Natural killer cell (primary cell): Measurements from ENCODE around the gene LRRC49. TPM values are rescaled to one million over a fixed set of nuclear protein-coding genes. Genes with fewer than 3 reads are reported as not detected.

Experiments used
- ATAC-seq, 3 donors: fragments of 150-1000 bp in 2 of 3; fragments of 200-7000 bp in 1 of 3; cut with Tn5 transposase; 1 replicate in 1 of 3; 2 replicates in 2 of 3; pipeline ENCODE4 v1.10.0; 2021; ENCODE audit warnings: mild to moderate bottlenecking in 2 of 3, moderate library complexity in 2 of 3
- DNase-seq, 2 donors: peaks; one replicate each; pipeline versions ENCODE4 v3.0.0 to v3.0.0-alpha.2; 2013 to 2021; ENCODE audit warnings: mixed read lengths in 1 of 2
- H3K27ac ChIP-seq: one replicate; pipeline ENCODE4 v1.5.1; 2013; ENCODE audit warnings: mild to moderate bottlenecking, low read length
- H3K27me3 ChIP-seq: one replicate; pipeline ENCODE4 v1.6.1; 2013; ENCODE audit warnings: low read length; ENCODE audit not compliant: control insufficient read depth, insufficient read depth
- H3K36me3 ChIP-seq: one replicate; pipeline ENCODE4 v1.6.1; 2013; ENCODE audit warnings: low read length; ENCODE audit not compliant: control insufficient read depth, insufficient read depth
- H3K4me1 ChIP-seq: one replicate; pipeline ENCODE4 v1.6.1; 2013; ENCODE audit warnings: low read length; ENCODE audit not compliant: control insufficient read depth, insufficient read depth
- H3K4me3 ChIP-seq: one replicate; pipeline ENCODE4 v1.5.1; 2013; ENCODE audit warnings: low read length
- H3K9me3 ChIP-seq: one replicate; pipeline ENCODE4 v1.6.1; 2013; ENCODE audit warnings: low read length; ENCODE audit not compliant: control insufficient read depth, insufficient read depth
- H3K27ac Mint-ChIP-seq, 2 donors: one replicate each; pipeline ENCODE4 v1.8.0; 2022; ENCODE audit warnings: mild to moderate bottlenecking in 2 of 2, mixed read lengths in 2 of 2, moderate library complexity in 1 of 2
- H3K27me3 Mint-ChIP-seq, 2 donors: one replicate each; pipeline ENCODE4 v1.8.0; 2022; ENCODE audit warnings: low read depth in 2 of 2, mixed read lengths in 2 of 2
- H3K36me3 Mint-ChIP-seq: one replicate; pipeline ENCODE4 v1.8.0; 2022; ENCODE audit warnings: mixed read lengths
- H3K4me1 Mint-ChIP-seq, 2 donors: one replicate each; pipeline ENCODE4 v1.8.0; 2022; ENCODE audit warnings: mixed read lengths in 2 of 2
- H3K4me3 Mint-ChIP-seq: one replicate; pipeline ENCODE4 v1.8.0; 2022; ENCODE audit warnings: mild to moderate bottlenecking, moderate library complexity, mixed read lengths
- H3K9me3 Mint-ChIP-seq, 2 donors: one replicate each; pipeline ENCODE4 v1.8.0; 2022; ENCODE audit warnings: mixed read lengths in 2 of 2
- WGBS: methylation state at CpG from one replicate; pipeline ENCODE4 v1.1.7; 2013; ENCODE audit warnings: missing lambda C conversion rate; ENCODE audit not compliant: insufficient coverage; 5-methylcytosine and 5-hydroxymethylcytosine counted together
- intact Hi-C: fragments of 100-400 bp; cut with micrococcal nuclease; formaldehyde crosslinking; loops from one replicate; pipeline ENCODE4 v1.14.2; 2022
- total RNA-seq, 4 donors: library from RNA; stranded (reverse); fragments of 120-200 nt in 1 of 4; gene quantifications; one replicate each; pipeline versions ENCODE4 v1.2.3 to v1.2.4, GENCODE V29; 2013 to 2022
- TF ChIP-seq, protein P1 (sequence below): fragments of 200-600 bp; IDR thresholded peaks from one replicate; pipeline ENCODE4 v1.8.0; 2022; ENCODE audit warnings: antibody characterized with exemption

Gene LRRC49
- total RNA-seq, 3 donors from 2014 or later (not counting 1 experiment from before 2014, with no cell fraction given): 0.14 to 0.38 TPM; not detected in 1

DNA sequence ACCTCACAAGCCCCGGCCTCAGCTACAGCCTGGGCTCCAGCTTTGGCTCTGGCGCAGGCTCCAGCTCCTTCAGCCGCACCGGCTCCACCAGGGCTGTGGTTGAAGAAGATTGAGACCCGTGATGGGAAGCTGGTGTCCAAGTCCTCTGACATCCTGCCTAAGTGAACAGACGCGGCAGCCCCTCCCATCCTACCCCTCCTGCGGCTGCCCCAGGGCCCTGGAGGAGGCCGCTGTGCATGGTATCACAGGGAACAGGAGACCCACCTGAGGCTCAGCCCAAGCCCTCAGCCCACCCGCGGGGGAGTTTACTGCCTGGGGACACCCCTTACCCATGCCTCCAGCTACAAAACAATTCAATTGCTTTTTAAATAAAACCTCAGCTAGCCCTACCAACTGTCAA is 32.6 kb upstream of the LRRC49 start:
- H3K4me3 ChIP-seq: no peak overlapping the region
- H3K27me3 ChIP-seq: no peaks in the 10 kb centered on the region
- TF ChIP-seq, protein P1, sequence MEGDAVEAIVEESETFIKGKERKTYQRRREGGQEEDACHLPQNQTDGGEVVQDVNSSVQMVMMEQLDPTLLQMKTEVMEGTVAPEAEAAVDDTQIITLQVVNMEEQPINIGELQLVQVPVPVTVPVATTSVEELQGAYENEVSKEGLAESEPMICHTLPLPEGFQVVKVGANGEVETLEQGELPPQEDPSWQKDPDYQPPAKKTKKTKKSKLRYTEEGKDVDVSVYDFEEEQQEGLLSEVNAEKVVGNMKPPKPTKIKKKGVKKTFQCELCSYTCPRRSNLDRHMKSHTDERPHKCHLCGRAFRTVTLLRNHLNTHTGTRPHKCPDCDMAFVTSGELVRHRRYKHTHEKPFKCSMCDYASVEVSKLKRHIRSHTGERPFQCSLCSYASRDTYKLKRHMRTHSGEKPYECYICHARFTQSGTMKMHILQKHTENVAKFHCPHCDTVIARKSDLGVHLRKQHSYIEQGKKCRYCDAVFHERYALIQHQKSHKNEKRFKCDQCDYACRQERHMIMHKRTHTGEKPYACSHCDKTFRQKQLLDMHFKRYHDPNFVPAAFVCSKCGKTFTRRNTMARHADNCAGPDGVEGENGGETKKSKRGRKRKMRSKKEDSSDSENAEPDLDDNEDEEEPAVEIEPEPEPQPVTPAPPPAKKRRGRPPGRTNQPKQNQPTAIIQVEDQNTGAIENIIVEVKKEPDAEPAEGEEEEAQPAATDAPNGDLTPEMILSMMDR: no peak
- H3K9me3 ChIP-seq: no peaks in the 10 kb centered on the region
- Mint-ChIP-seq H3K9me3 (no peaks in the 10 kb centered on the region), H3K4me1 (no peaks in the 10 kb centered on the region), H3K27me3 (peaks cover 12 to 30% of the 10 kb centered on the region in 2 donors), H3K27ac (no peak overlapping the region), H3K4me3 (no peak overlapping the region), H3K36me3 (no peaks in the 10 kb centered on the region)
- H3K36me3 ChIP-seq: no peaks in the 10 kb centered on the region
- no peaks in the 10 kb centered on the region for H3K4me1 ChIP-seq
- ATAC-seq: no peak
- DNase-seq: no peak
- intact Hi-C loops: no loop called here
- no peak overlapping the region for H3K27ac ChIP-seq
- WGBS: 89% methylated on average over 11 of the region's 11 CpGs

DNA sequence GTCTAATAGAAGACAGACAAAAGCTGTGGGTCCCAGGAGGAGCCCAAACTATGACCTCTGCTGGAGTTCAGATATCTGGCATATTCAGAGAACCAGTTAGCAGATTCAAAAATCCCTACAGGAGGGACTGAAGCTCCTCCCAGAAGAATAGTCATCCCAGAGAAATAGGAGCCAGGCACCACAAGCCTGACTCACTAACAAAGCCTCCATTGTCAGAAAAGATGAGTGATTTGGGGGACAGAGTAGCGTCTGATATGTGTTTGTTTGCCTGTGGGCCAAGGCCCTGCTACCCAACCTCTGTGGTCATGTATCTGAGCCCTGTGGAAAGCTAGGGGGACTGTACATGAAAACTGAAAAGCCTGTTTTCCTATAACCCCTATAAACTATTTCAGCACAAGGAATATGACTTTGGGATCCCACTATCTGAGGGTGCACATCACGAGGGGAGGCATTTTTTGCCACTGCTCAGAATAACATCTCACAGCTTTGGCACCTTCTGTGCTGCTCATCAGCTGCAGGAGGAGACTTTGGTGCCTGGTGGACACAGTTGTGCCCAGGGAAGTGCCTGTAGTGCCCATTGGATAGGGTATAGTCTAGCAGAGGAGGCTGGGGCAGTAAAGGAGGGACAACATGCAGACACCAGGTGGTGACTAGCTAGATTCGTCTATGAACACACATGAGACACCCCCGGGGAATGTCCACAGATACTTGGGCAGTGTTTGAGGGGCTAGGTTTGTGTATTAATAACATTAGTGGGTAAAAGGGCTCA is 29.0 kb upstream of the LRRC49 start:
- Histone ChIP-seq H3K4me3 (no peak overlapping the region), H3K36me3 (no peaks in the 10 kb centered on the region), H3K4me1 (no peaks in the 10 kb centered on the region), H3K9me3 (no peaks in the 10 kb centered on the region), H3K27ac (no peak overlapping the region), H3K27me3 (no peaks in the 10 kb centered on the region)
- H3K36me3 Mint-ChIP-seq: no peaks in the 10 kb centered on the region
- WGBS: 72% methylated on average over 4 of the region's 4 CpGs
- H3K27ac Mint-ChIP-seq: no peak overlapping the region
- ATAC-seq (no peak), DNase-seq (no peak)
- H3K9me3 Mint-ChIP-seq: no peaks in the 10 kb centered on the region
- H3K4me1 Mint-ChIP-seq: no peaks in the 10 kb centered on the region
- intact Hi-C loops: no loop called here
- TF ChIP-seq, protein P1: no peak
- peaks cover 8 to 10% of the 10 kb centered on the region in 2 donors for H3K27me3 Mint-ChIP-seq
- no peak overlapping the region for H3K4me3 Mint-ChIP-seq

DNA sequence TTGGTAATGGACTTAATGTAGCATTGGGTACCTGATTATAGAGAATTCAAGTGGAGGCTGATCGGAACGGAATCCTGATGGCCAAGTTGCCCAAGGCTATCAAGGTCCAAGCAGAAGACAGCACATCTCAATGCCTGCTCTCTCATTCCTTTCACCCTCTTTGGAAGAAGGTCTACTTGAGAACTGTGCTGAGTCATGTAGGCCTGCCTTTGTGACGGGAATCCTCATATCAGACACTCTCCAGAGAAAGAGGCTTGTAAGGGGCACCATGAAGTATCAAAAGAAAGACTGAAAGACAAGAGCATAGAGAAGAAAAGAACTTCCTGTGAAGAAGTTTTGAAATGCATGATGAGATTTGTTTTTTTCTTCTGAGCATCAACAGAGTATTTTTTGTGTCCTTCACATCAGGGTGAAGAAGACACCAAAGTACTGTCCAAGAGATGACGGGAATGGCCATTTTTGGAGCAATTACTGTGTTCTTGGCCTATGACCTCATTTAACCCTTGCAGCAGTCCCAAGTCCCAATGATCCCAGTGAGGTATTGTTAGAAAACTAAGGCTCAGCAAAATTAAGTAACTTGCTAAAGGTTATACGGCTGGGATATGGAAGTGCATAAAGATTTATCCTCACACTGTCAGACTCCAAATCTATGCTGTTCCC is 25.5 kb upstream of the LRRC49 start:
- Mint-ChIP-seq H3K27me3 (peaks cover 0 to 6% of the 10 kb centered on the region in 2 donors), H3K27ac (no peak overlapping the region), H3K36me3 (no peaks in the 10 kb centered on the region), H3K4me1 (no peaks in the 10 kb centered on the region), H3K4me3 (no peak overlapping the region), H3K9me3 (no peaks in the 10 kb centered on the region)
- 81% methylated on average over 5 of the region's 5 CpGs for WGBS
- intact Hi-C loops: no loop called here
- H3K4me3 ChIP-seq: no peak overlapping the region
- H3K36me3 ChIP-seq: no peaks in the 10 kb centered on the region
- H3K27me3 ChIP-seq: no peaks in the 10 kb centered on the region
- TF ChIP-seq, protein P1: no peak
- no peaks in the 10 kb centered on the region for H3K4me1 ChIP-seq
- H3K9me3 ChIP-seq: no peaks in the 10 kb centered on the region
- H3K27ac ChIP-seq: no peak overlapping the region
- DNase-seq (no peak), ATAC-seq (no peak)
